SIG-M5 (cell line): ENCODE data around the gene PKP3.
"Not testable (repeated sequence)": the region's sequence is repeated elsewhere in the genome, so short reads cannot be mapped to it uniquely, and the experiment has no call there.

Experiments
- DNase-seq: peaks from one replicate; lab custom pipeline; 2025; lab: John Stamatoyannopoulos, UW

Gene PKP3

DNA sequence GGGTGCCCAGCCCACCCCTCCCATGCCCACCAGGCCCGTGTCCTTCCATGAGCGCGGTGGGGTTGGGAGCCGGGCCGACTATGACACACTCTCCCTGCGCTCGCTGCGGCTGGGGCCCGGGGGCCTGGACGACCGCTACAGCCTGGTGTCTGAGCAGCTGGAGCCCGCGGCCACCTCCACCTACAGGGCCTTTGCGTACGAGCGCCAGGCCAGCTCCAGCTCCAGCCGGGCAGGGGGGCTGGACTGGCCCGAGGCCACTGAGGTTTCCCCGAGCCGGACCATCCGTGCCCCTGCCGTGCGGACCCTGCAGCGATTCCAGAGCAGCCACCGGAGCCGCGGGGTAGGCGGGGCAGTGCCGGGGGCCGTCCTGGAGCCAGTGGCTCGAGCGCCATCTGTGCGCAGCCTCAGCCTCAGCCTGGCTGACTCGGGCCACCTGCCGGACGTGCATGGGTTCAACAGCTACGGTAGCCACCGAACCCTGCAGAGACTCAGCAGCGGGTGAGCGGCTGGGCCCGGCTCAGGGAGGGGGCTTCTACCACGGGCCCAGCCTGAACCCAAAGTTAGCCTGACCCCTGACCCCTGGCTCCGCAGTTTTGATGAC is 3.0 kb downstream of the PKP3 start:
- DNase-seq, result no peak

GRCh38 chr11:398826-399225 is 4.8 kb downstream of the PKP3 start:
- no peak for DNase-seq

DNA sequence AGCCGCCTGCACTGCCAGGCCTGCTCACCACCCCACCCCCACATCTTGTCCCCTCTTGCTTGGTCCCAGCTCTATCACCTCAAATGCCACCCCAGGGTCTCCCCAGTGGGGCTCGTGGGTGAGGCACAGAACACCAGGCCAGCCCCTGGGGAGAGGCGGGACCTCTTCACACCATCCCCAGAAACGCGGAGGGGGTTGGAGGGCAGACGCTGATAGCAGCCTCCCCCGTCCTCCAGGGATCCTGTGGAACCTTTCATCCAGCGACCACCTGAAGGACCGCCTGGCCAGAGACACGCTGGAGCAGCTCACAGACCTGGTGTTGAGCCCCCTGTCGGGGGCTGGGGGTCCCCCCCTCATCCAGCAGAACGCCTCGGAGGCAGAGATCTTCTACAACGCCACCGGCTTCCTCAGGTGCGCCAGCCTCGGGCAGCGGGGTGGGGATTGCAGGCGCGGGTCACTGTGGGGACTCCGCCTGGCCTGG is 5.8 kb downstream of the PKP3 start:
- no peak for DNase-seq

GRCh38 chr11:400241-400689 is 6.3 kb downstream of the PKP3 start:
- DNase-seq, result no peak

GRCh38 chr11:401196-401595 is 7.2 kb downstream of the PKP3 start:
- not testable (repeated sequence) for DNase-seq

DNA sequence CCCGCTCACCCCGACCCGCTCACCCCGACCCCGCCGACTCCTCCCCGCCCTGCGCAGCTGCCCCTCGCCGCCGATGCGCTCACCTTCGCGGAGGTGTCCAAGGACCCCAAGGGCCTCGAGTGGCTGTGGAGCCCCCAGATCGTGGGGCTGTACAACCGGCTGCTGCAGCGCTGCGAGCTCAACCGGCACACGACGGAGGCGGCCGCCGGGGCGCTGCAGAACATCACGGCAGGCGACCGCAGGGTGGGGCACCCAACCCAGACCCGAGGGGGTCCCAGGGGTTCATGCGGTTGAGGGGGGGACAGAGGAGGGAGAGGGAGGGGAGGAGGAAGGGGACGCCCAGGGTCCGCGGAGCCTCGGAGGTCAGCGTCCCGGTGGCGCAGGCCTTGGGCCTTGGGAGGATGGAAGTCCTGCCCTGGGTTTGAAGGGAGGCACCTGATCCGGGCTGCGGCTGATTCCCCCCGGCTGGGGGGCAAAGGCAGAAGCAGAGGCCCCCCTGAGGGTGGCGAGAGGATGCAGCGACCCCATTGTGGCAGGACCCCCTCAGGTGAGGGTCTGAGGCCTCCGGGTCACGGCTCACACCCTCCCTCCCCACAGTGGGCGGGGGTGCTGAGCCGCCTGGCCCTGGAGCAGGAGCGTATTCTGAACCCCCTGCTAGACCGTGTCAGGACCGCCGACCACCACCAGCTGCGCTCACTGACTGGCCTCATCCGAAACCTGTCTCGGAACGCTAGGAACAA is 9.2 kb downstream of the PKP3 start:
- no peak for DNase-seq

DNA sequence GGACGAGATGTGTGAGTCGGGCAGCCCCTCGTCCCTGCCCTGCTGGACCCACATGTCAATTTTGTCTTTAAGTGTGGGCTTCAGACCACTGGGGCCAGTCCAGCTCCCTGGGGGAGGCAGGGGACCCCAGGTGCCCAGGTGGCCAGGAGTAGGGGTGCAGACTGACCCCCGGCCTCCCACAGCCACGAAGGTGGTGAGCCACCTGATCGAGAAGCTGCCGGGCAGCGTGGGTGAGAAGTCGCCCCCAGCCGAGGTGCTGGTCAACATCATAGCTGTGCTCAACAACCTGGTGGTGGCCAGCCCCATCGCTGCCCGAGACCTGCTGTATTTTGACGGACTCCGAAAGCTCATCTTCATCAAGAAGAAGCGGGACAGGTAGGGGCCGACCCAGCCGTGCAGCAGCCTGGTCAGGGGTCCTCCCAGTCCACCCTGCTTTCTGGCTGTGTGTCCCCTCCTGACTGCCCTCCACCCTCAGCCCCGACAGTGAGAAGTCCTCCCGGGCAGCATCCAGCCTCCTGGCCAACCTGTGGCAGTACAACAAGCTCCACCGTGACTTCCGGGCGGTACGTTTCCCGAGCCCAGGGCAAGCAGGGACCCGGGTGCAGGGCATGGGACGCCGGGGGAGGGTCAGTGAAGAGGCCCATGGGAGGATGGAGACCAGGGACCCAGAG is 9.9 kb downstream of the PKP3 start:
- DNase-seq, result no peak

- no peak for DNase-seq
Observed at GRCh38 chr11:404551-405264, 10.7 kb downstream of the PKP3 start.

DNA sequence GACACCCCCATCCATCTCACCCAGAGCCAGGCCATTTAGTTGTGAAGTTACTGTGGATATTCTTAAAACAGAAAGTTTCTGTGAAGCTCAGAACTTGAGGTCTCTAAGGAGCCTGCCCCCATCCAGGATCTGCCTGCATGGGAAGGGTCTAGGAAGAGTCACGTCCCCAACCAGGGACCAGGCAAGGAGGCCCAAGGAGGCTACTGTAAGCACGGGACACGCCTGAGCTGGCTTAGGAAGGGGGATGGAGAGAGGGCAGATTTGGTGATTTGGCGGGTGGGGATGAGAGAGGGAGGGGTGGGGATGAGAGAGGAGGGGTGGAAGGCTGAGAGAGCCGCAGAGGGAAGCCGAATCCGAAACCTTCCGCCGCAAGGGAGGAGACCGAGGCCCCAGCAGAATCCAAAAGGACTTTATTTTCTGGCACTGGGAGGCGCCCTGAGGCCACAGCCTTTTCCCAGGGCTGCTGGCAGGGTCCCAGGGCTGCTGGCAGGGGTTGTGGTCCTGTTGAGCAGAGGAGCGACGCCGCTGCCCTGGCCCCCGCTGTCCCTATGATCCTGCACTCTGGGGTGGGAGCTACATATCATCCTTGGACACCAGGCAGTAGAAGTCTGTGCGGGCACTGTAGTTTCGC is 11.4 kb downstream of the PKP3 start:
- DNase-seq, result no peak

DNA sequence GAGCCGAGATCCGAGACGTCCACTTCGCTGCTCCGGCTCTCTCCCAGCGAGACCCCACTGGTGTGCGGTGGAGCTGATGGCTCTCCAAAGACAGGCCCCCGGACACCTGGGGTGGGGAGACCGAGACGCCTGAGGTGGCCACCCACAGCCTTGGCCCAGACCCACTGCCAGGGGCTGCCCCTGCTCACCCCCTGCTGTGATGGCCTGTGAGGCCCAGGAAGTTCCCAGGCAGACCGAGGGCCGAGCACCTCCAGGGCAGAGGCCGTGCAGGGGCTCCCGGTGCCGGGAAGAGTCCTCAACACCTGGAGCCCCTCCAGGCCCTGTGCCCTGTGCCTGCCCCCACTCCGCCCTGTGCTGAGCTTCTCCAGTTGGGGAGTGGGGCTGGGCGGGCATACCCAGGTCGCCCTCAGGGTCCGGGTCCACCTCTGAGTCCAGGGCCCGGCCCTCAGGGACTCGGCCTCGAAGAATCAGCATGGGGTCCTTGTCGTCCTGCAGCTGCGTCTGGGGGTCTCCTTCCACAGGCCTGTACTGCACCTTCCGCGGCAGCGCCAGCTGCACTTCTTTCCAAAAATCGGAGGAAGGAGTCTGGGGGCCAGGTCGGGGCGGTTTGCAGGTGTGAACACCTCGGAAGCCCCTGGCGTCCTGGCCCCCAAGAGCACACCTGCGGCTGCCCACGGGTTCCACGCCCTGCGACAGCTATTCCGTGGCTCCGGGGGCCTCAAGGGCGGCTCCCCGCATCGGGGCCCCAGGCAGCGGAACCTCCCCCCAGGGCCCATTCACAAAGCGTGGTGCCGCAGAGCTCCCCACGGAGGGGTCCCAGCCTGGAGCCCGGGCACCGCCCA is 12.2 kb downstream of the PKP3 start:
- no peak for DNase-seq

DNA sequence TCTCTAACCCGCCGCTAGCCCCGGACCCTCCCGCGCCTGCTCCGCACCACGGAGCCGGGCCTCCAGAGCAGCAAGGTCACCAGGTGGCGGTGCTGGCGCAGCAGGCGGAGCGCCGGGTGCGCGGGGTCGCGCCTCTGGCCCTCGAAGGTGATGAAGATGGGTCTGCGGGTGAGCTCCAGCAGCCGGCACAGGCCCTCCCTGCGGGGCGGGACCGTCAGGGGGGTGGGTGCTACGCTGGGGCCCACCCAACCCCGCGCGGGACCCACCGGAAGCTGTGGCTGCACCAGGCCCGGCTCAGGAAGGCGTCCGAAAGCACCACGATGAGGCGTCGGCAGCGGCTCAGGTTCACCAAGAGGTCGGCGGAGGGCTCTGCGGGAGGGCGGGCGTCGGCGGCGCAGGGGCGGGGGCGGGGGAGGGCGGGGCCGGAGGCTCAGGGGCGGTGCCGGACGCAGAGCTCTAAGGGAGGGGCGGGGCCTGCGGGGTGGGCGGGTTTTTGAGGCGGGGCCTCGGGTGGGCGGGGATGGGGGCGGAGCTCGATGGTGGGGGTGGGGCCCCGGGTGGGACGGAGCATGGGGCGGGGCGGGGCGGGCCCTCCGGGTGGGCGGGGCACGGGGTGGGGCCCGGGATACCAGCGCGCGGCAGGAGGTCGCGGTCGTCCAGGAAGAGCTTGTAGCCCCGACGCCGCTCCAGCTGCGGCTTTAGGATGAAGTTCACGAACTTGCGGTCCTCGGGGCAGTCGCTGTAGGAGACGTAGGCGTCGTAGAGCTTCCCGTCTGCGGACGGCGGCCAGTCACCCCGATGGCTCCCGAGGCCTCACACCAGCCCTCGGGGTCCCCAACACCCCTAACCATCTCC is 13.0 kb downstream of the PKP3 start:
- peak; percentile 36 for DNase-seq

DNA sequence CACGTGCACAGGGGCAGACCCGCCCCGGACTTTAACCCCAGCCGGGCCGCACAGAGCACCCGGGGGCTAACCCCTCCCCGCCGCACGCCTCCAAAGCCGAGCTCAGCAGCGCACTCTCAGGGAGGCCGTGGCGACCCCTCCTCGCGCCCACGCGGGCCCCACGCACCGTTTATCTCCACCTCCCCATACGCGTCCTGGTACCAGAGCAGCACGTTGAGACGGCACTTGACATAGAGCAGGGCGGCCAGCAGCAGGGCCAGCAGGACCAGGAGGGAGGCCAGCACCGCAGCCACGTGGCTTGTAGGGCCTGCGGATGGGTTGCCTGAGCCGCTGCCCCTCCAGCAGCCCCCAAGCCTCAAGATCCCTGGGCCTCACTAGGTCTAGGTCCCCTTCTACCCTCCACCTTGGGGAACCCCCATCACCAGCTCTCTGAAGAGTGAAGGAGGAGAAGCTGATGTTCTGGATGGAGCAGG is 13.7 kb downstream of the PKP3 start:
- DNase-seq, result no peak

GRCh38 chr11:408154-409007 is 14.4 kb downstream of the PKP3 start:
- DNase-seq, result no peak

GRCh38 chr11:409008-409599 is 15.1 kb downstream of the PKP3 start:
- DNase-seq, result no peak

DNA sequence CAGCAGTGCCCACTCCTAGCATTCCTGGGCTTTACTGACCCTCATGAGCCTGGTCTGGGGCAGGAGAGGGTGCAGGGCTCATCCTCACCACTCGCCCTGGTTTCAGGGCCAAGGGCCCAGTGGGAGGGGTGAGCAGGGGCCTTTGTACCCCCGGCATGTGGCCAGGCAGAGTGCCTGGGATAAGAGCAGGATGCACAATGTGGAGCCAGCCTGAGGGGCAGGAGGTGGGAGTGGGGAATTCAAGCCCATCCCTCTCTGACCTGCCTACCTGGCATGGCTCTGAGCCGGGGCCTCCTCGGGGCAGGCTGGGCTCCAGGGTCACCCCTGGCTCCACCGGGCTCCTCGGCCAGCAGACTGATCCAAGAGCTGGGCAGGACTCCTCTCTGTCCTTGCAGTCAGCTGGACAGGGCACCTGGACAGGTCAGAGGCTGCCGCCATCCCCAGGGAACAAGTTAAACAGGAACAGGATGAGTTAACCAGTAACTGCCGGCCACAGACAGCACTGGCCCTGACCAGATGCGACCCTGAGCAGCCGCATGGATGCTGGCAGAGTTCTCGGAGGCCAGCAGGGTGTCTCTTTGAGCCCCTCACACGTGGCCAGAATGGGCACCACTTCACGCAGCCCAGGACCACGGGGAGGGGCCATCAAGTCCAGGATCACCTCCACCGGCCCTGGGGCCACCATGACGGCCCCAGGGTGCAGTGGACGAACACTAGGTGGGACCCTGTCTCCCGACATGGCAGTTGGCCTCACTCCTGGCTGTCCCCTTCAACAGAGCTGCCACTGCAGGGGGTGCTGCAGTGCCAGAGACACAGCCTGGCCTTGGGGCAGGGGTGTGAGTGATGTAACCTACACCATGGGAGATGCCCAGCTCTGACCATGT is 15.8 kb downstream of the PKP3 start:
- no peak for DNase-seq

- DNase-seq, result not testable (repeated sequence)
Observed at GRCh38 chr11:410711-411110, 16.7 kb downstream of the PKP3 start.

GRCh38 chr11:411520-411919 is 17.5 kb downstream of the PKP3 start:
- DNase-seq, result not testable (repeated sequence)
